HG02588 (cell line): ENCODE measurements around the gene TRAPPC1.

Experiments
- ATAC-seq: cut with Tn5 transposase; IDR thresholded peaks from one replicate; pipeline ENCODE4 v1.9.1; 2021; ENCODE audit warnings: mild to moderate bottlenecking, moderate library complexity; ENCODE audit not compliant: unreplicated experiment

Gene TRAPPC1

DNA sequence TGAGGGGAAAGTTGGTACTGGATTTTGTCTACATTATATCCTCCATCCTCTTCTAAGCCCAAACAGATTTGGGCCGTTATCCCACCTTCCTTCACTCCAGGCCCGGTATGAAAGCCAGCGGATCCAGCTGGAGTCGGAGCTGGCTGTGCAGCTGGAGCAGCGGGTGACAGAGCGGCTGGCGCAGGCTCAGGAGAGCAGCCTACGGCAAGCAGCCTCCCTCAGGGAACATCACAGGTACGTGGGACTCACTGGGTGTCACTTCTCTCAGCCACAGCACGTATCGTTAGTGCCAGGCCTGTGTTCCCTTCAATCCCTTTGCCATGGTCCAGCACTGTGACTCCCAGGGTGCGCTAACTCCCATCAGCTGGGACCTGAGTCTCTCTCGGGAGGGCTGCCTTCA is 11.5 kb upstream of the TRAPPC1 start:
- no peak for ATAC-seq

GRCh38 chr17:7940743-7941142 is 9.0 kb upstream of the TRAPPC1 start:
- no peak for ATAC-seq

DNA sequence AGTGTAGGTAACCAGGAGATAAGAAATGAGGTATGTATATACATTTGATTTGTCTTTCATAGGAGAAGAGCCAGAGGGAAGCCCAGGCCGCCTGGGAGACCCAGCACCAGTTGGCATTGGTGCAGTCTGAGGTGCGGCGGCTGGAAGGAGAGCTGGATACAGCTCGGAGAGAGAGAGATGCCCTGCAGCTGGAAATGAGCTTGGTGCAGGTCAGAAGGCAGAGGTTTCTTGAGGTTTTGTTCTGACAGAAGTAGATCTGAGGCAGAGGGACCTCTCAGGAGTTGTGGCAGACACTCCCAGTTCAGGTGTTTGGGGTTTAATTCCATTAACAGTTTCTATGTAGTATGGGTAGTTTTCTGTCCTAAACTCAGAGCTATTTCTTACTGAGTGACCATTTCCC is 8.3 kb upstream of the TRAPPC1 start:
- no peak for ATAC-seq

DNA sequence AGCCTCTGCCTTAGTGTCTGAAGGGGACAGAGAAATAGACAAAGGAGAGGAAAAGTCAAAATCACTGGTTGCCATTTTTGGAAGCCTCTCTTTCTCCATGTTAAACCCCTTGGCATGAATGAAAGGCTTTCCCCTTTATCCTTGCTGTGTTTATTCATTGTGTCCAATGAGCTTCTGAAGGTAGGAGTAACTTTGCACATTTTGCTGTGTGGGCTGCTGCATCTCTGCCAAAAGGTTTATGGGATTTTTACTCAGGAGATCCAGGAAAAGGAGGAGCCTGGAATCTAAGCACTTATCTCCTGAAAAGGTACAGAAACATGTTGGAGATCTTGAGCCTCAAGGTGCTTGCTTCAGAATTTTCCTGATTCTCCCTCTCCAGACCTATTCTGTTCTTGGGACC is 4.1 kb upstream of the TRAPPC1 start:
- no peak for ATAC-seq

- no peak for ATAC-seq
These were observed 1.2 kb upstream of the TRAPPC1 start for GRCh38 chr17:7932949-7933348.

- no peak for ATAC-seq
These were observed 741 bp upstream of the TRAPPC1 start for GRCh38 chr17:7932483-7932891.

DNA sequence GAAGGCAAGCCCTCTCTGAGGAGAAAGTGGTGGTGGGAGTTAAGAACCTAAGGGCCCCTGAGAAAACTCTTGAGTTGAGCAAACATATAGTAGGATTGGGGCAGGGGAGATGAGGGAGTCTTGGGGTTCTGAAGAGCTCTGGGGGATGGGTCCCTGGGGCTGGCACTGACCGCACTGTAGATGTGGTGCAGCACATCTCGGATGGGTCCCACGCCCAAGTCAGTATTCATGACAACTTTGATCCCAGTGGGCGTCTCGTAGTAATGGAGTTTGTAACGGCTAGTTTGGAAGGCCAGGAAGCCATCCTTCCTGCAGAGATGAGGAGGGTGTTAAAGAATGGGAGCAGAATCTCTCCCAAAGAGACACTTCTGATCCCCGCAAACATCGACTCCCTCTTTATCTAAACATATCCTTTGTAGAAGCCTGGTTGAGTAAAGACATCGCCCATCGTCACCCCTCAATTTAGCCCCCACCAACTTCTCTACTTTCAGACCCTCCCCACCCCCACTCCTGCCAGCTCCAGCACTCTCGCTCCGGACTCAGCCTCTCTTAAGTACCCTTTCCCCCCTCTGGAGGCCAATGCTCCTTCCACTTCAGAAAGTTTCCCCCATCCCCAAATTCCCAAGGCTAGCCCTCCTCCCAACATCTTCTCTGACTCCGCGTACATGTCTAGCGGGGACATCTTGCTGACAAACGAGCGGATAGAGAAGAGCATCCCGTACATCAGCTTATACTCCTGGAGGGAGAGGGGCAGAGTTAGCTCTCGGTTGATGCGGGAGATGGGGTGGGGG is 710 bp downstream of the TRAPPC1 start:
- ATAC-seq = no peak

- ATAC-seq = no peak
These were observed 2.4 kb downstream of the TRAPPC1 start, which contains the start of gene KCNAB3 for GRCh38 chr17:7929158-7930023. KCNAB3 (minus strand) TSS chr17:7929856; CDS start chr17:7929435, 421 bp downstream.

DNA sequence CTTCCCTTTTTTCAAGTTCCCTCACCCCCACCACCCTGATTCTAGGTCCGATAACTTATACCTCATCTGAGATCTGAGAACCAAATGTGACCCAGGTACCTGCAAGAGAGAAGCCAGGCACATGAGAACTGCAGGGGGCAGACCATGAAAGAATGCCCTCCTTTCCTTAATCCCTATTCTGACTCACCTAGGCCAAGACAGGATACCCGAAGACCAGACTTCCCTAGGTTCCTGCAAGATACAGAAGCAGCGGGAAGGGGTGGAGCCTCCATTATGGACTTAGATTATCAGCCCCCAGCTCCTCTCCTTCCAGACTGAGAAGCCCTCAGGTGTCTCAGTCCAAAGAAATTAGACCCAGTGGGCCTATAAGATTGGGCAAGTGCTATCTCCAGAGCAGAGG is 4.2 kb downstream of the TRAPPC1 start:
- ATAC-seq = no peak

DNA sequence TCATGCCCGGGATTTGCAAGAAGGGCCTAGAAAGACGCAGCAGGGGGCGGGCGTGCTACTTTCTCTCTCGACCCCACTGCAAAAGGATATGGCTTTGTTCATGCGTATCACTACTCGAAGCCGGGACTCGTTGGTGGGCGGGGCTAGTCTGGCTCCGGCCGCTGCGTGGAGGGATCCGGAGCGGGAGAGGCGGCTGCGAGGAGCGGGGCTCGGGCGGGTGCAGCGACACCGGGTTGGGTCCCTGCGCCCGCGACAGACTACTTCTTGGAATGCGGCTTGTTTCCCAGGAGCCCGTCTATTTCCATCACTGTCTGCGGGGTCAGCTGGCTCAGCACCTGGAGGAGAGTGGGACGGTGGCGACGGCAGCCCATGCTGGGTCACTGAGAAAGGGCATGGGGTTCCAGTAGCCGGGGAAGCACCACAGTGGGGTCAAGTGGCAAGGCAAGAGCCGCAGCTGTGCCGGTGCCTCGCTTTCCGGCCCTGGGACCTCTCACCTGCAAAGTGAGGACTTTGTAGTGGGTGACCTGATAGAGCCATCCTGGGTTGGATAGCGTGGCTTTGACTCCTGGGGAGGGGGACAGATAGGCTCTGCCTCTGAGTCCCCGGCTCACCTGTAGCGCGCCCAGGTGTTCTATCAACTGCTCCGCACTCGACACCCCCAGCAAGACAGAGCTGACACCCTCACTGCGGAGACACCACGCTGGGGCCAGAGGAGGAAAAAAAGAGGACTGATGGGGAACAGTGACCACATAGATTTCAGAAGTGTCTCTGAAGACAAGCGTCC is 8.7 kb downstream of the TRAPPC1 start:
- no peak for ATAC-seq

GRCh38 chr17:7922269-7922844 is 9.4 kb downstream of the TRAPPC1 start:
- ATAC-seq = no peak

- no peak for ATAC-seq
These were observed 14.9 kb downstream of the TRAPPC1 start for GRCh38 chr17:7916808-7917207.

- ATAC-seq = no peak
These were observed 15.4 kb downstream of the TRAPPC1 start for GRCh38 chr17:7916385-7916682.

GRCh38 chr17:7915611-7916384 is 15.9 kb downstream of the TRAPPC1 start, which contains the start of gene RNF227:
RNF227 (minus strand) TSS chr17:7916289; CDS start chr17:7916195, 94 bp downstream.
- ATAC-seq = peak; percentile 62

GRCh38 chr17:7915179-7915610 is 16.6 kb downstream of the TRAPPC1 start:
- ATAC-seq = no peak

DNA sequence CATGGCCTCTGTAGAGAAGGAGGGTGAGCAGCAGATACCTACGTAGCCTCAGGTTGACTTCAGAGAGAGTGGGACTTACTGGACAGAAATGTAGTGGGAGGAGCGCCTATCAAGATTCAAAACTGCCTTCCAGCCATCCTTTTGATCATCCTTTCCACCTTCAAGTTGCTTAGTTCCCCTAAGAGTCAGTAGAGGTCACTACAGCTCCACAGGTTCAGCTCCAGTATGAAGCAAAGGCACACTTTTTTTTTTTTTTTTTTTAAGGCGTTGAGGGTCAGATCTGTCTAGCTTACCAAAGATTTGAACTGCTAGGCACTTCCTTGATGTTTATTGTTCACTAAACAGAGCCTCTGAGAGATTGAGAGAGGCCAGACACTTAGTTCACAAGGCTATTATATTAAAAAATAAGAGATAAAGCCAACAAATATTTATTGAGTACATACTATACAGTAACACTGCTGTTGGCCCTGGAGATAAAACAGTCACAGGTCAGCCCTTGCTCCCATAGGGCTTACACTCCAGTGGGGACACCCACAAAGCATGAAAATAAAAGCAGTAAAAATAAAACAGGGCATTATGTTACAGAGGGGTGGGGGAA is 18.7 kb downstream of the TRAPPC1 start:
- ATAC-seq = no peak

DNA sequence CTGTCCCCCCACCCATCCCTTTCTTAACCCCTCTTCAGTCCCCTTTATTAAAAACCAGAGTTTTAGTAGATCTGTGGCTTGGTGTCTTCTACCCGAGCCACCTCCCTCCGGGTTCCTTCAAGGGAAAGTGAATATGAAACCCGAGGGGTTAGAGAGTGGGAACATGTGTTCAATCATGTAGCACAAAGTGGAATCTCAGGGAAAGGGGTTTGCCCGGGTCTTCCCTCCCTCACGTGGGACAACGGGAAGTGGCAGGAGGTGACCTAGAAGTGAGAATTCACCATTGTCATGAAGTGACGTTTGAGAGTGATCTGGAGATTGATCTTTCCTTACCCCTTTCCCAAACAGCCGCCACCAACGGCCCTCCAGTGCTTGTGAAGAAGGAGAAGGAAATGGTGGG is 20.6 kb downstream of the TRAPPC1 start:
- no peak for ATAC-seq

- ATAC-seq = no peak
These were observed 21.0 kb downstream of the TRAPPC1 start for GRCh38 chr17:7910711-7911110.

DNA sequence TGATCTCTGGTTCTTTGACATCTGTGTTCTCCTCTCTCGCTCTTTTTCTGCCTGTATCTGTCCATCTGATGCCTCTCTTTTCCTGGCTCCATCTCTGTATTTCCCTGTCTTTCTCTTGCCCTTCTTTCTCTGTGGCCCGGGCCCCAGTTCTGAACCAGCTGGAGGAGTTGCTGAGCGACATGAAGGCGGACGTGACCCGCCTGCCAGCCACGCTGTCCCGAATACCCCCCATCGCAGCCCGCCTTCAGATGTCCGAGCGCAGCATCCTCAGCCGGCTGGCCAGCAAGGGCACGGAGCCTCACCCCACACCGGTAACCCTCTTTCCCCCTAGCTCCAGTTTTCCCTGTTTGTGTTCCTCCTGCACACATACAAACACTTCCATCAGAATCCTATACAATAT is 21.5 kb downstream of the TRAPPC1 start:
- ATAC-seq = no peak

- ATAC-seq = no peak
These were observed 22.7 kb downstream of the TRAPPC1 start for GRCh38 chr17:7909089-7909488.
